Body of pancreas (tissue), 4 donors: ENCODE results near the gene AUTS2. TPM values are rescaled to one million over a fixed set of nuclear protein-coding genes. Genes with fewer than 3 reads are reported as not detected.

ENCODE experiments used
- ATAC-seq: fragments of 150-250 bp; one replicate; pipeline ENCODE4 v1.9.1; 2016
- DNase-seq, 4 donors: peaks; one replicate each; pipeline ENCODE4 v3.0.0-alpha.2; 2019
- H3K27ac ChIP-seq, 4 donors: fragments of 200-600 bp; sonication (generic); 1 replicate in 3 of 4; 2 replicates in 1 of 4; pipeline versions ENCODE4 v1.5.1 to v1.6.1; 2016 to 2019; ENCODE audit warnings: mild to moderate bottlenecking in 1 of 4, mixed read lengths in 1 of 4, moderate library complexity in 1 of 4
- H3K27me3 ChIP-seq, 2 donors: fragments of 200-600 bp; sonication (generic); one replicate each; pipeline ENCODE4 v1.6.0; 2016; ENCODE audit warnings: mild to moderate bottlenecking in 1 of 2
- H3K36me3 ChIP-seq, 2 donors: fragments of 200-600 bp; sonication (generic); replicated peaks in 1 of 2; 2 replicates each; pipeline ENCODE4 v1.5.1; 2016; ENCODE audit warnings: low read depth in 2 of 2; ENCODE audit not compliant: insufficient read depth in 1 of 2
- H3K4me1 ChIP-seq: fragments of 200-600 bp; sonication (generic); one replicate; pipeline ENCODE4 v1.6.0; 2016
- H3K4me3 ChIP-seq, 2 donors: fragments of 200-600 bp; sonication (generic); 1 replicate in 1 of 2; 2 replicates in 1 of 2; pipeline ENCODE4 v1.5.1; 2016 to 2019
- H3K9me3 ChIP-seq, 3 donors: fragments of 200-600 bp; sonication (generic); 1 replicate in 2 of 3; 2 replicates in 1 of 3; pipeline ENCODE4 v1.5.1; 2016
- CTCF ChIP-seq, 7 experiments: fragments of 450-650 bp in 4 of 7; fragments of 200-600 bp in 3 of 7; sonication (generic) in 3 of 7; IDR thresholded peaks; one replicate each; pipeline ENCODE4 v1.5.1; 2016 to 2019; ENCODE audit warnings: antibody characterized with exemption in 7 of 7
- POLR2A ChIP-seq, 3 donors: fragments of 450-650 bp; IDR thresholded peaks; one replicate each; pipeline ENCODE4 v1.6.1; 2016; ENCODE audit warnings: antibody characterized with exemption in 3 of 3, mild to moderate bottlenecking in 2 of 3
- WGBS, 2 donors: methylation state at CpG; one replicate each; pipeline ENCODE4 v1.1.5; 2017; 5-methylcytosine and 5-hydroxymethylcytosine counted together
- intact Hi-C: fragments of 100-400 bp; cut with DNase I; formaldehyde crosslinking; loops from one replicate; pipeline ENCODE4 v1.15.1; 2023
- total RNA-seq, 2 donors: library from RNA; depleted of rRNA; stranded (reverse); fragments of >200 nt; gene quantifications; one replicate each; pipeline ENCODE4 v1.1.0, GENCODE V29; 2016

AUTS2 gene
- total RNA-seq, 2 donors from 2014 or later: 11.7 to 18.5 TPM

GRCh38 chr7:69612981-69613380 lies 14.7 kb downstream of the AUTS2 start:
- WGBS, 2 donors: 77 to 85% methylated on average over 3 of the region's 3 CpGs
- intact Hi-C loops: no loop called here
- no peaks in the 10 kb centered on the region for H3K4me1 ChIP-seq
- H3K9me3 ChIP-seq: no peaks in the 10 kb centered on the region
- DNase-seq: no peak
- no peak overlapping the region for H3K4me3 ChIP-seq
- no peak for ATAC-seq
- no peaks in the 10 kb centered on the region for H3K36me3 ChIP-seq
- no peak overlapping the region for H3K27ac ChIP-seq
- TF ChIP-seq POLR2A (IDR thresholded peaks at IDR 0.05): no peak
- no peak for TF ChIP-seq CTCF (IDR thresholded peaks at IDR 0.05)
- H3K27me3 ChIP-seq: no peaks in the 10 kb centered on the region

- Histone ChIP-seq H3K4me3 (no peak overlapping the region), H3K9me3 (no peaks in the 10 kb centered on the region), H3K4me1 (no peaks in the 10 kb centered on the region), H3K36me3 (no peaks in the 10 kb centered on the region), H3K27ac (no peak overlapping the region), H3K27me3 (no peaks in the 10 kb centered on the region)
- WGBS, 2 donors: 80 to 82% methylated on average over 2 of the region's 2 CpGs
- intact Hi-C loops: no loop called here
- DNase-seq (no peak), ATAC-seq (no peak)
- TF ChIP-seq POLR2A (IDR thresholded peaks at IDR 0.05) (no peak), CTCF (IDR thresholded peaks at IDR 0.05) (no peak)
Observed at GRCh38 chr7:69613846-69614245, 15.6 kb downstream of the AUTS2 start.

- DNase-seq (no peak), ATAC-seq (no peak)
- intact Hi-C loops: no loop called here
- Histone ChIP-seq H3K36me3 (no peaks in the 10 kb centered on the region), H3K4me3 (no peak overlapping the region), H3K27me3 (no peaks in the 10 kb centered on the region), H3K27ac (no peak overlapping the region), H3K4me1 (no peaks in the 10 kb centered on the region), H3K9me3 (no peaks in the 10 kb centered on the region)
- 89 to 95% methylated on average over 2 of the region's 2 CpGs for WGBS, 2 donors
- TF ChIP-seq POLR2A (IDR thresholded peaks at IDR 0.05) (no peak), CTCF (IDR thresholded peaks at IDR 0.05) (no peak)
Observed at GRCh38 chr7:69615685-69616084, 17.4 kb downstream of the AUTS2 start.

GRCh38 chr7:69617364-69617763 lies 19.1 kb downstream of the AUTS2 start:
- Histone ChIP-seq H3K27me3 (no peaks in the 10 kb centered on the region), H3K27ac (no peak overlapping the region), H3K4me1 (no peaks in the 10 kb centered on the region), H3K4me3 (no peak overlapping the region), H3K36me3 (no peaks in the 10 kb centered on the region), H3K9me3 (no peaks in the 10 kb centered on the region)
- no peak for TF ChIP-seq POLR2A (IDR thresholded peaks at IDR 0.05)
- no peak for TF ChIP-seq CTCF (IDR thresholded peaks at IDR 0.05)
- intact Hi-C loops: no loop called here
- DNase-seq: no peak
- no peak for ATAC-seq
- 79 to 82% methylated on average over 5 of the region's 5 CpGs for WGBS, 2 donors

- intact Hi-C loops: no loop called here
- Histone ChIP-seq H3K36me3 (no peaks in the 10 kb centered on the region), H3K27ac (no peak overlapping the region), H3K9me3 (no peaks in the 10 kb centered on the region), H3K4me3 (no peak overlapping the region), H3K27me3 (no peaks in the 10 kb centered on the region), H3K4me1 (no peaks in the 10 kb centered on the region)
- WGBS, 2 donors: 90 to 91% methylated on average over 1 of the region's 1 CpG
- TF ChIP-seq CTCF (IDR thresholded peaks at IDR 0.05): no peak
- no peak for TF ChIP-seq POLR2A (IDR thresholded peaks at IDR 0.05)
- DNase-seq (no peak), ATAC-seq (no peak)
Observed at GRCh38 chr7:69619054-69619453, 20.8 kb downstream of the AUTS2 start.
